ENCODE data around the gene FBXW5.

Gene FBXW5

GRCh38 chr9:136902259-136902821, 42.2 kb downstream of the FBXW5 start:
- peak; percentile 86 for DNase-seq

DNA sequence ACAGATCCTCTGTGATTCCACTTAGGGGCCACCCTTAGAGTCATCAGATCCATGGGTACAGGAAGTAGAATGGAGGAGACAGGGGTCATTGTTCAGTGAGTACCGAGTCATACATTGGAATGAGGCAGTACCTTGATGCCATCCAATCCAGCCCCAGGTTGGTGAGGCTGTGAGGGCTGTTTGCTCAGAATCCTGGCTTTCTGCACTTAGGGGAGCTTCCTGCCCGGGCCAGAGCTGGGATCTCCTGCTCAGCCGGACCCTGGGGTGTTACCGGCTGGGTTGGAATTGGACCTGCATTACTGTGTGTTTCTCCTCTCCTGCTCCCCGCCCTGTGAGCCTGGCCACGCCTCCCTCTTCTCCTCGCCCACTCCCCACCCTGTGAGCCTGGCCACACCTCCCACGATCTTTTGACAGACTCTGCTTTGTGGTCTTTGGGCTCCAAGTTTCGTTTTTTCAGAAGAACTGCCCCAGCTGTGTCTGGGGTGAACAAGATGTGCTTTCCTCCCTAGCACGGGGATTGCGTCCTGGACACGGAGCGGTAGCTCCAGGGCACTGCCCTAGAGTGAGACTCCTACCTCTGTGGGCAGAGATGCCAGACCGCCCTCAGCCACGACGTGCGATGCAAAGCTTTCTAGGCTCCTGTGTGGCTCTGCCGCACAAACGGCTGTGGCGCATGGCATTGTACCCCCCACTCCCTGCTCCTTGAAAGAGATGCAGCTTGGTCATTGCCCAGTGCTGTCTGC, 42.9 kb downstream of the FBXW5 start:
- DNase-seq: peak; percentile 82

DNA sequence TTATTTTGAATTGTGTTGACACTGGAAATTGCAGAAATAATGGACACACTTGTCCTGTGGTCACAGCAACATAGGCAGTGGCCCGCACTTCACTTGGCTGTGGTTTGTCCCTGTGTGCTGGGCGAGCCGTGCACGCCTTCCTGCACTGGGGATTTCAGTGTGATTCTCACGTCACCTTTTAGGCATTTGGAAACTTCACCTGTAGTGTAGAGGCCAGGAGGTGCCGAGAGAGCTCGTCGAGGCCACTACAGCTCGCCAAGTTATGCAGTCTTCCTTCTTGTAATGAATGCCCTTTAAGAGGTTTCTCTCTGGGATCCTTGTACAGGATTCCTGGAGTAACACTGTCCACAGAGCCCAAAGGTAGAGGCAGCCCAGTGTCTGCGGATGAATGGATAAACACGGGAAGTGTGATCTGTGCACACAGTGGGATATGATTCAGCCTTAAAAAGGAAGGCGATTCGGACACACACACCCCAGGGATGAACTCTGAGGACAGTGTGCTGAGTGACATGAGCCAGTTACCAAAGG, 43.5 kb downstream of the FBXW5 start:
- peak; percentile 75 for DNase-seq

- no peak for DNase-seq
These were observed 44.0 kb downstream of the FBXW5 start for GRCh38 chr9:136900556-136900955.

GRCh38 chr9:136899196-136899595, 45.3 kb downstream of the FBXW5 start:
- no peak for DNase-seq

DNA sequence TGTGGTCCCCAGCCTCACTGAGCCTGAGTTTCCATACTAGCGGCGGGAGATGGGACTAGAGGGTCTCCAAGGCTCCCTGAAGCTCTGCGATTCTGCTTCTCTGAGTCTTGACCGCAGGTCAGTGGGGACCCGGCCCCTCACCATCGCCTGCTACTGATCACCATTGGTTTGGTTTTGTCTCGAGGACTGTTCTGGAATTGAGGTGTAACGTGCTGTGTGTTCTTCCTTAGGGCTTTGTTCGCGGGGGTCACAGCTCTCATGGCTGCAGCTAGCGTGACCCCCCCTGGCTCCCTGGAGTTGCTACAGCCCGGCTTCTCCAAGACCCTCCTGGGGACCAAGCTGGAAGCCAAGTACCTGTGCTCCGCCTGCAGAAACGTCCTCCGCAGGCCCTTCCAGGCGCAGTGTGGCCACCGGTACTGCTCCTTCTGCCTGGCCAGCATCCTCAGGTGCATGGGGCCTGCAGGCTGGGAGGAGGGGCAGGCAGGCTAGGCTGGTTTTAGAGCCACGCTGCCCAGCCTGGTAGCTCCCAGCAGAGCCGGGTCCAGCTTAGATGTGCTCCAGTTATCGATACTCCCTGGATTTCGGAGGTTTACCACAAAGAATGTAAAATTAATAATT, 45.9 kb downstream of the FBXW5 start:
- DNase-seq: no peak

DNA sequence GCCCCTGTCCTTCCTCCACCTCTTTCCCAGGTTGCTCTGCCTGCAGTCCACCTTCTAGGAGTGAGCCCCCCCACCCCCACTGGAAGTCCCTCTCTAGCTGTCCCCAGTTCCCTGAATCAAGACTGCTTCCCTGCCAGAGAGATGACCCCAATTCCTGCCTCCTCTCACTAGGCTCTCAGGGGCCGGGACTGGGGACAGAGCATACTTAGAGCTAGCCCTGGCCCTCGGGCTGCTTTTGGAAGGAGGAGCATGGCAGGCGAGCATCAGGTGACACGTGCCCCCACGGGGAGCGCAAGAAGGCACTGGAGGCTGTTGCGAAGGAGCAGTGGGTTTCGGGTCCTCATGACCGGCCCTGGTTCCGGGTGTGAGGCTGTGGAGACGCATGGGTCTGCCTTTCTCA, 48.5 kb downstream of the FBXW5 start:
- DNase-seq: no peak

GRCh38 chr9:136890661-136891060, 53.9 kb downstream of the FBXW5 start:
- no peak for DNase-seq

Measured in kidney glomerular epithelial cell (primary cell).